Caco-2 (cell line): ENCODE data around the gene AMOTL1. TPM values are rescaled to one million over a fixed set of nuclear protein-coding genes. Genes with fewer than 3 reads are reported as not detected.
A peak's percentile ranks its signal among the peaks of the same experiment; 100 is the strongest.

ENCODE experiments used
- BruUV-seq: library from RNA; stranded (reverse); fragments of 400-500 nt; replicated peaks from 2 replicates; lab custom pipeline; 2021; lab: Mats Ljungman, UMichigan
- CTCF ChIA-PET: fragments of 300-600 bp; sonication (Branson Sonifier 250); formaldehyde crosslinking; loops from one replicate; lab custom pipeline; 2022; ENCODE audit warnings: antibody characterized with exemption; lab: Charles Lee
- POLR2A ChIA-PET: fragments of 300-600 bp; sonication (Branson Sonifier 250); formaldehyde crosslinking; loops from one replicate; lab custom pipeline; 2022; ENCODE audit warnings: antibody characterized with exemption; lab: Charles Lee
- DNase-seq, 2 experiments: peaks; one replicate each; pipeline versions ENCODE4 v3.0.0 to v3.0.0-alpha.2; 2020 to 2022
- H3K27me3 ChIP-seq: replicated peaks from 2 replicates; pipeline ENCODE4 v1.6.0; 2011; ENCODE audit warnings: low read length; ENCODE audit not compliant: control insufficient read depth, insufficient read depth
- H3K36me3 ChIP-seq: 2 replicates; pipeline ENCODE4 v1.5.1; 2011; ENCODE audit warnings: low read length; ENCODE audit not compliant: control insufficient read depth, insufficient read depth
- H3K4me1 ChIP-seq: fragments of 250-450 bp; sonication (Bioruptor Pico); 2 replicates; pipeline ENCODE4 v1.5.1; 2020; ENCODE audit warnings: mild to moderate bottlenecking
- H3K4me3 ChIP-seq: 2 replicates; pipeline ENCODE4 v1.5.1; 2011; ENCODE audit warnings: low read depth, mild to moderate bottlenecking, control low read depth, low read length
- H3K9me3 ChIP-seq: fragments of 250-450 bp; sonication (Bioruptor Pico); 2 replicates; pipeline ENCODE4 v1.5.1; 2020; ENCODE audit warnings: mild to moderate bottlenecking, moderate library complexity
- H3K27ac Mint-ChIP-seq: one replicate; pipeline ENCODE4 v1.8.0; 2022; ENCODE audit warnings: mixed read lengths; ENCODE audit not compliant: unreplicated experiment
- H3K27me3 Mint-ChIP-seq: one replicate; pipeline ENCODE4 v1.8.0; 2022; ENCODE audit warnings: mixed read lengths; ENCODE audit not compliant: insufficient read depth, unreplicated experiment
- H3K36me3 Mint-ChIP-seq: one replicate; pipeline ENCODE4 v1.8.0; 2022; ENCODE audit warnings: mild to moderate bottlenecking, mixed read lengths; ENCODE audit not compliant: insufficient read depth, unreplicated experiment
- H3K4me1 Mint-ChIP-seq: one replicate; pipeline ENCODE4 v1.8.0; 2022; ENCODE audit warnings: low read depth, mixed read lengths; ENCODE audit not compliant: unreplicated experiment
- H3K4me3 Mint-ChIP-seq: one replicate; pipeline ENCODE4 v1.8.0; 2022; ENCODE audit warnings: mild to moderate bottlenecking, moderate library complexity, mixed read lengths; ENCODE audit not compliant: unreplicated experiment
- H3K9me3 Mint-ChIP-seq: one replicate; pipeline ENCODE4 v1.8.0; 2022; ENCODE audit warnings: mixed read lengths; ENCODE audit not compliant: unreplicated experiment
- CTCF ChIP-seq, 2 experiments: fragments of 200-600 bp in 1 of 2; IDR thresholded peaks; 1 replicate in 1 of 2; 2 replicates in 1 of 2; pipeline versions ENCODE4 v1.5.1 to v1.8.0; 2011 to 2022; ENCODE audit warnings: antibody characterized with exemption in 1 of 2, control low read depth in 1 of 2, inconsistent platforms in 1 of 2, low read depth in 1 of 2, low read length in 1 of 2, mild to moderate bottlenecking in 1 of 2, moderate library complexity in 1 of 2; ENCODE audit not compliant: insufficient read depth in 1 of 2, severe bottlenecking in 1 of 2, unreplicated experiment in 1 of 2
- intact Hi-C: fragments of 100-400 bp; cut with micrococcal nuclease; formaldehyde crosslinking; loops from one replicate; pipeline ENCODE4 v1.10.0; 2022; ENCODE audit not compliant: unreplicated experiment
- total RNA-seq: library from RNA; stranded (reverse); gene quantifications from 2 replicates; pipeline ENCODE4 v1.2.3, GENCODE V29; 2022

The AMOTL1 gene
- total RNA-seq, 1 experiment from 2014 or later = 60.8 TPM

GRCh38 chr11:94822080-94822479, 53.9 kb downstream of the AMOTL1 start:
- no peak for DNase-seq
- POLR2A ChIA-PET = no interaction called here
- TF ChIP-seq CTCF (IDR thresholded peaks at IDR 0.05; ENCODE audit: insufficient read depth in 1 of 2, low read depth in 1 of 2, low read length in 1 of 2, severe bottlenecking in 1 of 2, unreplicated experiment in 1 of 2) = no peak
- Mint-ChIP-seq H3K4me3 (no peak overlapping the region), H3K9me3 (peaks cover 32% of the 10 kb centered on the region), H3K36me3 (peaks cover 90% of the 10 kb centered on the region), H3K27ac (no peak overlapping the region), H3K4me1 (peaks cover 11% of the 10 kb centered on the region), H3K27me3 (no peaks in the 10 kb centered on the region)
- intact Hi-C loops = no loop called here
- H3K27me3 ChIP-seq = no peaks in the 10 kb centered on the region
- no peak overlapping the region for H3K4me3 ChIP-seq
- CTCF ChIA-PET = no interaction called here
- peaks cover 10% of the 10 kb centered on the region for H3K9me3 ChIP-seq
- peaks cover 21% of the 10 kb centered on the region for H3K4me1 ChIP-seq
- H3K36me3 ChIP-seq = peaks cover 5% of the 10 kb centered on the region
- BruUV-seq = no TSS peak

- H3K4me3 Mint-ChIP-seq = no peak overlapping the region
- POLR2A ChIA-PET = no interaction called here
- H3K36me3 Mint-ChIP-seq = peaks cover 94% of the 10 kb centered on the region
Observed at GRCh38 chr11:94823102-94823732, 55.1 kb downstream of the AMOTL1 start.

DNA sequence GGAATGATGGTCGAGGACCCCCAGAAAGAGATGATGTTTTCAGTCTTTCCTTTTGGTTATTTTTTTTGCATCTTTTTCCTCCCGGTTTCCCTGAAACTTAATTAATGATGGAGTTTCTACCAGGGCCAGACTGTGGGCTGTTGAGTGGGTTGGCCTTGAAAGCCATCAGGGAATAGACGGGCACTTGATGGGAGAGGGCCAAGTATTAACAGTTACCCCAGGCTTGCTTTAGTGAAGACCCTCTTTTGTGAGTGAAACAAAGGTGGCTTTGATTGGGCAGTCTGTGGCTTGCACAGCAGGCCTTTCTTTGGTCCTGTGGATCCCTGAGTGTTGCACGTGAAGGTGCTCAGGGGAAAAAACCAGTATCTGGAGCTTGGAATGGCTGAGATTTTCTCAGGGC, 56.9 kb downstream of the AMOTL1 start:
- CTCF ChIA-PET = no interaction called here
- no peaks in the 10 kb centered on the region for H3K27me3 Mint-ChIP-seq
- H3K4me1 Mint-ChIP-seq = peaks cover 30% of the 10 kb centered on the region
- H3K4me3 Mint-ChIP-seq = no peak overlapping the region
- Histone ChIP-seq H3K4me1 (peaks cover 47% of the 10 kb centered on the region), H3K9me3 (no peaks in the 10 kb centered on the region), H3K4me3 (no peak overlapping the region), H3K36me3 (peaks cover 8% of the 10 kb centered on the region), H3K27me3 (no peaks in the 10 kb centered on the region)
- H3K27ac Mint-ChIP-seq = no peak overlapping the region
- peaks cover 14% of the 10 kb centered on the region for H3K9me3 Mint-ChIP-seq
- no peak for TF ChIP-seq CTCF (IDR thresholded peaks at IDR 0.05; ENCODE audit: insufficient read depth in 1 of 2, low read depth in 1 of 2, low read length in 1 of 2, severe bottlenecking in 1 of 2, unreplicated experiment in 1 of 2)
- BruUV-seq = no TSS peak
- intact Hi-C loops = no loop called here
- POLR2A ChIA-PET = no interaction called here
- DNase-seq = no peak
- peaks cover 92% of the 10 kb centered on the region for H3K36me3 Mint-ChIP-seq

More at GRCh38 chr11:94823102-94823732, 55.1 kb downstream of the AMOTL1 start:
- no peaks in the 10 kb centered on the region for H3K27me3 Mint-ChIP-seq
- BruUV-seq = no TSS peak
- intact Hi-C loops = no loop called here
- H3K9me3 Mint-ChIP-seq = peaks cover 32% of the 10 kb centered on the region
- peaks cover 20% of the 10 kb centered on the region for H3K4me1 Mint-ChIP-seq
- peak overlapping the region; percentile 17 for H3K27ac Mint-ChIP-seq
- no peaks in the 10 kb centered on the region for H3K9me3 ChIP-seq
- no peak for TF ChIP-seq CTCF (IDR thresholded peaks at IDR 0.05; ENCODE audit: insufficient read depth in 1 of 2, low read depth in 1 of 2, low read length in 1 of 2, severe bottlenecking in 1 of 2, unreplicated experiment in 1 of 2)
- no peaks in the 10 kb centered on the region for H3K27me3 ChIP-seq
- H3K4me1 ChIP-seq = peaks cover 33% of the 10 kb centered on the region
- CTCF ChIA-PET = no interaction called here
- H3K36me3 ChIP-seq = peaks cover 5% of the 10 kb centered on the region
- H3K4me3 ChIP-seq = no peak overlapping the region
- no peak for DNase-seq
